ENCODE data around the gene CLCN4.

DNA sequence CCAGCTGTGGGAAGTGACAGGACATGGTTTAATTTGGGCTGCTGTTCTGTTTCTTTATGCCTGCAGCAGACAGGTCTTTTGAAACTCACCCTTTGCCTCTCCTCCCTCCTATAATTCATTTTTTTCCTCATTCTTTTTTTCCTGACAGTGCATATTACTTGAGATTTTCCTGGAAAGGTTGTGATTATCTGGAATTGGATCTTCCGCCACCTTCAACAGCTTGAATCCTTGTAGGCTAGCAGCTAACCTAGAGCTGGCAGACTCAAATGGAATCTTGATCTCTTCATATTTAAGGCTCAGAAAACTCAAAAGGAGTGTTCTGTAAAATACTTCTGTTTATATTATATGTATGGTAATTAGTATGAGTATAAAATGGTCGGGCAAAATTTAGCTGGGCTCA, 49.3 kb upstream of the CLCN4 start:
- TF ChIP-seq, protein P1, sequence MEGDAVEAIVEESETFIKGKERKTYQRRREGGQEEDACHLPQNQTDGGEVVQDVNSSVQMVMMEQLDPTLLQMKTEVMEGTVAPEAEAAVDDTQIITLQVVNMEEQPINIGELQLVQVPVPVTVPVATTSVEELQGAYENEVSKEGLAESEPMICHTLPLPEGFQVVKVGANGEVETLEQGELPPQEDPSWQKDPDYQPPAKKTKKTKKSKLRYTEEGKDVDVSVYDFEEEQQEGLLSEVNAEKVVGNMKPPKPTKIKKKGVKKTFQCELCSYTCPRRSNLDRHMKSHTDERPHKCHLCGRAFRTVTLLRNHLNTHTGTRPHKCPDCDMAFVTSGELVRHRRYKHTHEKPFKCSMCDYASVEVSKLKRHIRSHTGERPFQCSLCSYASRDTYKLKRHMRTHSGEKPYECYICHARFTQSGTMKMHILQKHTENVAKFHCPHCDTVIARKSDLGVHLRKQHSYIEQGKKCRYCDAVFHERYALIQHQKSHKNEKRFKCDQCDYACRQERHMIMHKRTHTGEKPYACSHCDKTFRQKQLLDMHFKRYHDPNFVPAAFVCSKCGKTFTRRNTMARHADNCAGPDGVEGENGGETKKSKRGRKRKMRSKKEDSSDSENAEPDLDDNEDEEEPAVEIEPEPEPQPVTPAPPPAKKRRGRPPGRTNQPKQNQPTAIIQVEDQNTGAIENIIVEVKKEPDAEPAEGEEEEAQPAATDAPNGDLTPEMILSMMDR (conservative IDR thresholded peaks at IDR 0.05; ENCODE audit: low read length), result no peak
- no peak for TF ChIP-seq EZH2phosphoT487 (IDR thresholded peaks at IDR 0.05; ENCODE audit: borderline replicate concordance)
